GM19238 (cell line): ENCODE results near the gene SRC.

Experiments used
- DNase-seq: peaks from one replicate; pipeline ENCODE4 v3.0.0; 2011; ENCODE audit warnings: low spot score; ENCODE audit not compliant: insufficient read length

SRC gene

GRCh38 chr20:37349517-37350491 is 3.9 kb downstream of the SRC start:
- no peak for DNase-seq

GRCh38 chr20:37350649-37351574 is 5.0 kb downstream of the SRC start:
- no peak for DNase-seq

GRCh38 chr20:37351689-37352607 is 6.0 kb downstream of the SRC start:
- DNase-seq: no peak

GRCh38 chr20:37352608-37352980 is 6.7 kb downstream of the SRC start:
- DNase-seq: no peak

- DNase-seq: no peak
Measured at GRCh38 chr20:37353285-37353849, 7.4 kb downstream of the SRC start.

GRCh38 chr20:37354210-37355195 is 8.6 kb downstream of the SRC start:
- DNase-seq: no peak

- DNase-seq: no peak
Measured at GRCh38 chr20:37355252-37356180, 9.6 kb downstream of the SRC start.

- no peak for DNase-seq
Measured at GRCh38 chr20:37356387-37356786, 10.4 kb downstream of the SRC start.

- no peak for DNase-seq
Measured at GRCh38 chr20:37356961-37357371, 11.0 kb downstream of the SRC start.

GRCh38 chr20:37357481-37358365 is 11.8 kb downstream of the SRC start:
- DNase-seq: no peak

GRCh38 chr20:37358366-37359150 is 12.6 kb downstream of the SRC start:
- DNase-seq: no peak

- no peak for DNase-seq
Measured at GRCh38 chr20:37359331-37359730, 13.4 kb downstream of the SRC start.

- DNase-seq: no peak
Measured at GRCh38 chr20:37359836-37360235, 13.9 kb downstream of the SRC start.

GRCh38 chr20:37360391-37361115 is 14.6 kb downstream of the SRC start:
- DNase-seq: no peak

GRCh38 chr20:37361336-37361735 is 15.4 kb downstream of the SRC start:
- DNase-seq: no peak

GRCh38 chr20:37362231-37362792 is 16.4 kb downstream of the SRC start:
- no peak for DNase-seq
